NCI-H82 treated with DMSO at 0.1 percent for 48 hours (cell line): ENCODE data around the gene CLDN19.
"Not testable (repeated sequence)": the region's sequence is repeated elsewhere in the genome, so short reads cannot be mapped to it uniquely, and the experiment has no call there.

Source experiments
- DNase-seq: peaks from one replicate; lab custom pipeline; 2025; ENCODE audit not compliant: unreplicated experiment; lab: John Stamatoyannopoulos, UW

Gene CLDN19

DNA sequence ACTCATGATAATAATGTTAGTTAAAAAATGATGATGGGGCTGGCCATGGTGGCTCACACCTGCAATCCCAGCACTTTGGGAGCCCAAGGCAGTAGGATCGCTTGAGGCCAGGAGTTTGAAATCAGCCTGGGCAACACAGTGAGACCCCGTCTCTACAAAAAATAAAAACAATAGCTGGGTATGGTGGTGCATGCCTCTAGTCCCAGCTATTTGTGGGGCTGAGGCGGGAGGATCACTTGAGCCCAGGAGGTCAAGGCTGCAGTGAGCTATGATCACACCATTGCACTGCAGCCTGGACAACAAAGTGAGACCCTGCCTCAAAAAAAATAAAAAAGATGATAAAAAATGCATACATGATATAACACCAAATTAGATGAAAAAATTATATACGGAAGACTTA, 21.5 kb upstream of the CLDN19 start:
- DNase-seq, result no peak

GRCh38 chr1:42759114-42759513, 19.1 kb upstream of the CLDN19 start:
- DNase-seq, result no peak

DNA sequence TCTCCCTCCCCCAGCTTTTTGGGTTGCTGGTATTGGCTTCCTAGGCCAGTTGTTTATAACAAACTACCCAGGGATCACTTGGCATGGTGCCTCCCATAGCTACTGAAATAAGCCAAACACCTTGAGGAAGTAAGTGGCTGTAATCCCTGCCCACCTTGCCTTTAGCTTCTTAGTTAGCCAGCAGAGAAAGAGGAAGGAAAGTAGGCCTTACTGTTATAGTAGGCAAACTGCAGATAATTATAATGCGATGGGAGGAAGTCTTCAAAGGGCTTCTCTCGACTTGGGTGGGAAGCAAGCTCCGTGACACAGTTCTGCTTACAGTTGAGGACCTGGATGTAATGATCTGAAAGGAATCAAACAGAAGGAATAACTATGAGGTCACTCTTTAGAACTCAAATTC, 18.6 kb upstream of the CLDN19 start:
- no peak for DNase-seq

DNA sequence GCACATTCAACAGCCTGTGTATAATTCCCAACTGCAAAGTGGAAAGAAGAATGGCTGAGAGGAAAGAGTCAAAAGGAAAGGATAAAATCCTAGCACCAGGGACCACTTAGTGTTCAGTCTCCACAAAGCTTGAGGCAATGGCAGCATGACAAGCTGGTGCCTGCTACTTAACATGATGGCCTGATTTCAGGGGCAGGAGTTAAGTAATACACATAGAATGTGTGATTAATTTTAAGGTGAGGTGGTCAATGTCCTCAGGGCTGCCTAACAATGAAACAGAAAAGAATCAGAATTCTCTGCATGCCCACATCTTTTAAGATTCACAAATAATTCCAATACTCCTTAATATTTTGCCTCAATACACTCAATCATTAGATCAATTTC, 17.8 kb upstream of the CLDN19 start:
- no peak for DNase-seq

- peak; percentile 88 for DNase-seq
Observed at GRCh38 chr1:42756956-42757891, 17.2 kb upstream of the CLDN19 start.

GRCh38 chr1:42753070-42753469, 13.0 kb upstream of the CLDN19 start:
- DNase-seq, result no peak

GRCh38 chr1:42752284-42752683, 12.2 kb upstream of the CLDN19 start:
- DNase-seq, result no peak

- DNase-seq, result not testable (repeated sequence)
Observed at GRCh38 chr1:42751511-42752070, 11.6 kb upstream of the CLDN19 start.

DNA sequence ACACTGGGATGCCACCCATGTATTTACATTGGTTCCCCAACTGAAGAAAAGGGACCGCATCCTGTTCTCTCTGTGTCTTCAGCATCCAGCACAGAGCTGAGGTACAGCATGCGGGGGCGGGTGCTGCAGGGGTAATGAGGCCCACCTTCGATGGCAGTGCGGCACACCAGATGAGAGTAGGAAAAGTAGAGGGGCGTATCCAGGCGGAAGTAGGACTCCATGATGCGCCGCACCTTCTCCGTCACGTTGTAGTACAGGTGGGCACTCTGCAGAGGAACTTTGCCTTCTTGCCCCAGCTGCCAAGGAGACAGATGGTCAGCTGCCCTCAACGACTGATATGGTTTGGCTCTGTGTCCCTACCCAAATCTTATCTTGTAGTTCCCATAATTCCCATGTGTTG, 10.0 kb upstream of the CLDN19 start:
- DNase-seq, result no peak

DNA sequence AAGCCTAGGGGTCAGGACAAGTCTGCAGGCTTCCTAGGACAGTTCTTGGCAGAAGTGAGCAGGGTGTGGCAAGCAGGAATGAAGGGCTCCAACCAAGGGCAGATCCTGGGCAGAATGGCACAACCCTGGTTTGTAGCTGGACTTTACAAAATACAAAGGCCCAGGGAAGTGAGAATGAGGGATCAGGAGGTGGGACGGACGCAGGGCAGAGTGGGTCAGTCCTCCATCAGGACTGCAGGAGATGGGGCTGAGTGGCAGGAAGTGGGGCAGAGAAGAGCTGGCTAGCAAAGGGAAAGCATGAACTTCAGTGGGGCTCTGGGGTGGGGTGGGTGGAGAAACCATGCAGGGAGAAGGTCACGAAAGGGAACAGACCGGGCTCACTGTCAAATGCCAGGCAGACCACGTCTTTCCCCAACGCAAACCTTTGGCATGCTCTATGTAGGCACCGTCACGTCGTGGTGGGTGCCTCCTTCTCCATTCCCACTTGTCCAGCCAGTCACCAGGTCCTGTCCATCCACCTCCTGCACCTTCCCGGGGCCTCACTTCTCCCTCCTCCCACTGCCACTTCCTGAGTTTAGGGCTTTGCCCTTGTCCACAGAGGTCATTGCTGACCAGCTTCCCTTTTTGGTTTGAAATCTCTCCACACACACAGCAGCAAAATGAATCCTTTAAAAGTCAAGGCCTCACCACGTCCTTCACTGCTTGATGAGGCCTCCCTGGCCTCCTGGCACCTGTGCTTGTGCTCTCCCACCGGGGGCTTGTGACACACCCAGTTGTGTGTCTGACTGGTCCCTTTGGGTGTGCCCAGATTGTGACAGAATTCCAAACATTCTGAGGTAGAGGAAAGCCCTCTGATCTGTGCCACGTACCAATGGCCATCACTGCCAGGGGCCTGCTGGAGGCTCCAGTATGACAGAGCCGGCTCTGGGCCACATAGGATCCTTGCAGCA, 8.7 kb upstream of the CLDN19 start:
- no peak for DNase-seq

DNA sequence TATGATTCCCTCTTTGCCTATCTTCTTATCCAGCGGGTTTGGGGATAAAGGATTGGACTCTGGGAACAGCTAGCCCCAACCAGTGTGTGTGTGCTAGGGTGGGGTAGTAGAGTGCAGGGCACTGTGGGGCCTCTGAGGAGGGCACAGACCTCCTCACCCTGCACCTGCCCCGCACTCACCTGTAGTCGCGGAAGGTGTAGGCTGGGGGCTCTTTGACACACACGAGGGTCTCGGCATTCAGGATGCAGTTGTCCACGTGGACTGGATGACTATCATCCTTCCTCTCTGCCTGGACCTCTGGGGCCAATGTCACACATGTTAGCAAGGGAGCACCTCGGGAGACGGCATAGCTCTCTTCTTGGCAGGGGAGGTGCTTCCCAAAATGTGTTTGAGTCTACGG, 8.0 kb upstream of the CLDN19 start:
- DNase-seq, result no peak

DNA sequence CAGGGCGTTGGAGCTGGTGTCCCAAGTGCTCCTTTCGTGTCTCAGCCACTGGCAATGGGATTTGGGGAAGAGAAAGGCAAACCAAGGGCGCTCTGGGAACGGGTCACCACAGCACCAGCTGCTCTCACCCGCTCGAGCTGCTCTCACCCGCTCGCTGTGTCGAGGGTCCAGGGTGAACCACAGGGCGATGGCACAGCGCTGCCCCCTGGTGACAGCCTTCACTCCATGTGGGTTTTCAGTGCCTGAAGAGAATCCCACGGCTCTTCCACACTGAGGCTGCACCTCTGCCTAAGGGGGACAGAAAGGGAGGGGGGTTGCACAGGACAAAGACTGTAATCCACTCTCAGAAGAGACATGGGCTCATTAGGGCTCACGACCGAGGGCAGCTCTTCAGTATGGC, 7.1 kb upstream of the CLDN19 start:
- DNase-seq, result peak; percentile 45

DNA sequence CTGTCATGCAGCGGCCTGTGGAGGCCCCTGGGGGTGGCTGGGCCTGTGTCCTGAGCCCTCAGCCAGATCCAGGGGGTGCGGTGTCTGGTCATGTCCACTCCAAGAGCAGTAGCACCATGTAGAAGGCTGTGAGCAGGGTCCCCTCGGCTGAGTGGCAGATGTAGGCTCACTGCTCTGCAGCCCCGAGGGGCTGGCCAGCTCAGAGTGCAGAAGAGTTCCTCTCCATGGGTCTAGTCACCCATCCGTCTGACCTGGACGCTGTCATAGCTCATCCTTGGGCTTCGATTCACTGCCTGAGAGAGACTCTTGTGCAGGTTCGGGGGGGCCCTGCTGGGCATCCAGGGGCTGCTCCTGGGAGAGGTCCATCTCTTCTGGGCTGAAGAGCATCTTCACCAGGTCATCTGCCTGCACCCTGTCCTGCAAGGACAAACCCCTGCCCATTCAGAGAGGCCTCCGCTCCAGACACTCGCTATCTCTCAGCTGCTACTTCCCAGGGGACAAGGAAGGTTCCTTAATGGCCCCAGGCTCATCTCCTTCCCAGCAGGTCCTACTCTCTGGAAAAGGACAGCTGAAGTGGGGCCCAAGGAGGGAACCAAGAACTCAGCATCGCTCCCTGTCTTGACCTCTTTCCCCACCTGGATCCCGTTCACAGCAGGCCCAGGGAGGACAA, 6.5 kb upstream of the CLDN19 start:
- no peak for DNase-seq

DNA sequence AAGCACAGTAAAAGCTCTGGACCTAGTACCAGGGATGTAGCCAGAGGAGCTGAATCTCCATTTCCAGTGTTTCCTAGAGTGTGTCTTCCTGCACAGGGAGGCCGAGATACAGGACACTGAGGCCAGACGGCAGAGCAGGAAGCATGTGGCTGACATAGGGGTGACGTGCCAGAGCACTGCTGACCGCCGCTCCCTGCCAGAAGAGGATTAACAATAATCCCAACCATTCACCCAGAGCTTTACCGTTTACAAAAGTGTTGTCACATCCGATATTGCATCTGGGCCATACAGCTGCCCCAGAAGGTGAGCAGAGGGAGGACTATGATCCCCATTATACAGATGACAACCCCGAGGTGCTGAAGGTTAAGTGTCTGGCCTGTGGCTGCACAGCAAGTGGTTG, 5.8 kb upstream of the CLDN19 start:
- DNase-seq, result peak; percentile 87

- DNase-seq, result no peak
Observed at GRCh38 chr1:42744148-42744413, 4.0 kb upstream of the CLDN19 start.

DNA sequence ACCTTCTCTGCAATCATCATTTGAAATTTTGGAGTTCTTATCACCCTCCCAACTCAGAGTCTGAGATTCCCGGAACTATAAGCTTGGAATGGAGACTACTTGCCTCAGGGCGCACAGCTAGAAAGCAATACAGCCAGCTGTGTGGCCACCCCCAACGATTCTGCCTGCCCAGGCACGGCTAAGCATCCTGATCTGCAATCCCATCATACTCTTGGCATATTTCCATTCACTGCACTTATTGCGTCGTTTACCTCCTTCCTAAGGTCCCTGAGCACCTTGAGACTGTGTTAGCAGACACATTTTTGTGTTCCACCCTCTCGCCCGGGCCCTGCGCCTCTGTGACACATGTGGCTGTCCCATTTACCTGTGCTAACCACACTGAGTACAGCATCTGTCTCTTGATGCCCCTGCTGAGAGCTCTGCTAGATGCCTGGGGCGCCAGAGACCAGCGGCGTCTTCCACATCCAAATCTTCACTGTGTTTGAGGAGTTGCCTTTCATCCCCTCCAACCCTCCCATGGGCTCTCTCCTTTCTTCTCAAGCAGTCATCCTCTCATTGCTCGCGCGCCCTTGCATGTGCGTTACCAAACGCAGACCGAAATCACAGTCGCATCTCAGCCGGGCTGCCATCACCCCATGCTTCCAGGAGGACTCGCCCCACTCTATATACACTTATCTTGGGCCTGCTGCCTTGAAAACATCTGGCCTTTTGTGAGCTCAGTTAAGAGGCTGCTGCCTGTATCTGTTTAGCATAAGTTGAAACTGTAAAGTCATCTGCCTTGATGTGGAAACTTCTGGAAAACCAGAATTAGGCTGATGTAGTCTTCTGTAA, 3.5 kb upstream of the CLDN19 start:
- DNase-seq, result no peak

- no peak for DNase-seq
Observed at GRCh38 chr1:42742617-42743316, 2.7 kb upstream of the CLDN19 start.

DNA sequence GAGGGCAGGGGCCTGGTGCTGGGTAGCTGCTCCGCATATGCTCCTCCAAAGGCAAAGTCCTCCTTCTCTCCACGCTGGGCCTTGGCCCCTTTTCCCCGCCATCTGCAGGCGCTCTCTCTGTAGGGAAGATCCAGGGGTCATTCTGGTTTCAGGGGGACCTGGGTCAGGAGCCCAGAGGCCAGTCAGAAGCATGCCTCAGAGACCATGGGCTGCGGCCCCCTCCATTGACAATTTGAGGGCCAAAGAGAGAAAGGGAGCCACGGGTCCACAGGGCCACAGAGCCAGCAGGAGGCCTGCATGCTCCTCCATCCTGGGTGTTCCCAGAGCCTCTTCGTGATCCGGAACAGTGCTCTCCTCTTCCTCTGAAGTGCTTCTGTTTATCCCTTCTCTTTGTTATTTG, 2.1 kb upstream of the CLDN19 start:
- DNase-seq, result no peak

GRCh38 chr1:42741706-42742105, 1.7 kb upstream of the CLDN19 start:
- DNase-seq, result no peak
